HG03280 (cell line): ENCODE results near the gene LGMN.
"Not testable (repeated sequence)": the region's sequence is repeated elsewhere in the genome, so short reads cannot be mapped to it uniquely, and the experiment has no call there.

ENCODE experiments used
- ATAC-seq: cut with Tn5 transposase; IDR thresholded peaks from one replicate; pipeline ENCODE4 v1.9.1; 2021; ENCODE audit warnings: mild to moderate bottlenecking, moderate library complexity; ENCODE audit not compliant: unreplicated experiment

LGMN gene

GRCh38 chr14:92763666-92764631 lies 15.5 kb upstream of the LGMN start:
- ATAC-seq: not testable (repeated sequence)

- no peak for ATAC-seq
These were observed 12.0 kb upstream of the LGMN start for GRCh38 chr14:92760524-92760805.

GRCh38 chr14:92759679-92760523 lies 11.5 kb upstream of the LGMN start:
- no peak for ATAC-seq

- no peak for ATAC-seq
These were observed 10.9 kb upstream of the LGMN start for GRCh38 chr14:92759300-92759678.

- ATAC-seq: no peak
These were observed 8.0 kb upstream of the LGMN start for GRCh38 chr14:92756446-92756845.

GRCh38 chr14:92755495-92755894 lies 7.1 kb upstream of the LGMN start:
- no peak for ATAC-seq

- no peak for ATAC-seq
These were observed 6.5 kb upstream of the LGMN start for GRCh38 chr14:92754966-92755365.

GRCh38 chr14:92753250-92753649 lies 4.8 kb upstream of the LGMN start:
- no peak for ATAC-seq

- ATAC-seq: no peak
These were observed 3.4 kb upstream of the LGMN start for GRCh38 chr14:92751819-92752218.

- ATAC-seq: no peak
These were observed 2.6 kb upstream of the LGMN start for GRCh38 chr14:92750994-92751400.

GRCh38 chr14:92750222-92750728 lies 1.8 kb upstream of the LGMN start:
- not testable (repeated sequence) for ATAC-seq

GRCh38 chr14:92747701-92748258 lies 647 bp downstream of the LGMN start:
- no peak for ATAC-seq

- ATAC-seq: no peak
These were observed 4.2 kb downstream of the LGMN start for GRCh38 chr14:92744198-92744597.

GRCh38 chr14:92740440-92740839 lies 8.0 kb downstream of the LGMN start:
- ATAC-seq: no peak

- ATAC-seq: no peak
These were observed 10.7 kb downstream of the LGMN start for GRCh38 chr14:92737619-92738188.

- no peak for ATAC-seq
These were observed 11.2 kb downstream of the LGMN start for GRCh38 chr14:92737206-92737605.

- ATAC-seq: no peak
These were observed 13.1 kb downstream of the LGMN start for GRCh38 chr14:92735344-92735743.

- ATAC-seq: no peak
These were observed 13.8 kb downstream of the LGMN start for GRCh38 chr14:92734618-92735017.

- ATAC-seq: no peak
These were observed 15.4 kb downstream of the LGMN start for GRCh38 chr14:92733007-92733406.

- ATAC-seq: no peak
These were observed 16.8 kb downstream of the LGMN start for GRCh38 chr14:92731622-92732115.
